ENCODE results near the gene WFDC11. TPM values are rescaled to one million over a fixed set of nuclear protein-coding genes. Genes with fewer than 3 reads are reported as not detected.
"Not testable (repeated sequence)": the region's sequence is repeated elsewhere in the genome, so short reads cannot be mapped to it uniquely, and the experiment has no call there.

The WFDC11 gene
- total RNA-seq, 2 donors from 2014 or later: not detected

GRCh38 chr20:45647441-45648050, 22.5 kb downstream of the WFDC11 start:
- Histone ChIP-seq H3K36me3 (no peaks in the 10 kb centered on the region), H3K9me3 (no peaks in the 10 kb centered on the region), H3K4me1 (no peaks in the 10 kb centered on the region), H3K9ac (ENCODE audit: low read depth in 2 of 2, low read length in 2 of 2) (no peak overlapping the region), H3K27me3 (no peaks in the 10 kb centered on the region), H3K27ac (no peak overlapping the region), H3K4me3 (no peak overlapping the region)
- no peak for DNase-seq
- no peak for TF ChIP-seq CTCF (IDR thresholded peaks at IDR 0.05)
- intact Hi-C loops (cut with DNase I): no loop called here

- Histone ChIP-seq H3K9ac (ENCODE audit: low read depth in 2 of 2, low read length in 2 of 2) (no peak overlapping the region), H3K27ac (no peak overlapping the region), H3K4me3 (no peak overlapping the region), H3K9me3 (no peaks in the 10 kb centered on the region), H3K27me3 (no peaks in the 10 kb centered on the region), H3K36me3 (no peaks in the 10 kb centered on the region), H3K4me1 (no peaks in the 10 kb centered on the region)
- TF ChIP-seq CTCF (IDR thresholded peaks at IDR 0.05): no peak
- intact Hi-C loops (cut with DNase I): no loop called here
- no peak for DNase-seq
Observed at GRCh38 chr20:45646875-45647274, 23.2 kb downstream of the WFDC11 start.

- H3K4me3 ChIP-seq; intact Hi-C loops (cut with DNase I); H3K9me3 ChIP-seq; DNase-seq; H3K4me1 ChIP-seq; H3K27me3 ChIP-seq; H3K36me3 ChIP-seq; H3K9ac ChIP-seq (ENCODE audit: low read depth in 2 of 2, low read length in 2 of 2); H3K27ac ChIP-seq: not testable (repeated sequence)
Observed at GRCh38 chr20:45645869-45646268, 24.2 kb downstream of the WFDC11 start.

- H3K4me1 ChIP-seq; H3K4me3 ChIP-seq; H3K27me3 ChIP-seq; H3K9me3 ChIP-seq; H3K27ac ChIP-seq; H3K36me3 ChIP-seq; intact Hi-C loops (cut with DNase I); DNase-seq; H3K9ac ChIP-seq (ENCODE audit: low read depth in 2 of 2, low read length in 2 of 2): not testable (repeated sequence)
Observed at GRCh38 chr20:45641076-45641475, 29.0 kb downstream of the WFDC11 start.

GRCh38 chr20:45639687-45640086, 30.4 kb downstream of the WFDC11 start:
- Histone ChIP-seq H3K27me3 (no peaks in the 10 kb centered on the region), H3K4me1 (no peaks in the 10 kb centered on the region), H3K27ac (no peak overlapping the region), H3K9ac (ENCODE audit: low read depth in 2 of 2, low read length in 2 of 2) (no peak overlapping the region), H3K36me3 (no peaks in the 10 kb centered on the region), H3K4me3 (no peak overlapping the region), H3K9me3 (no peaks in the 10 kb centered on the region)
- no peak for DNase-seq
- intact Hi-C loops (cut with DNase I): no loop called here
- TF ChIP-seq CTCF (IDR thresholded peaks at IDR 0.05): no peak

- Histone ChIP-seq H3K36me3 (no peaks in the 10 kb centered on the region), H3K4me3 (no peak overlapping the region), H3K27ac (no peak overlapping the region), H3K4me1 (no peaks in the 10 kb centered on the region), H3K9ac (ENCODE audit: low read depth in 2 of 2, low read length in 2 of 2) (no peak overlapping the region), H3K27me3 (no peaks in the 10 kb centered on the region), H3K9me3 (no peaks in the 10 kb centered on the region)
- intact Hi-C loops (cut with DNase I): no loop called here
- no peak for DNase-seq
- TF ChIP-seq CTCF (IDR thresholded peaks at IDR 0.05): no peak
Observed at GRCh38 chr20:45636513-45636912, 33.5 kb downstream of the WFDC11 start.
